Tibial nerve (tissue), 4 donors: ENCODE results near the gene EID3.

ENCODE experiments used
- CTCF ChIP-seq, 5 experiments: fragments of 200-600 bp in 3 of 5; fragments of 450-650 bp in 2 of 5; sonication (generic) in 3 of 5; IDR thresholded peaks; one replicate each; pipeline ENCODE4 v1.5.1; 2016 to 2019; ENCODE audit warnings: antibody characterized with exemption in 5 of 5, mild to moderate bottlenecking in 3 of 5, moderate library complexity in 2 of 5
- EP300 ChIP-seq, 2 donors: sonication (generic); formaldehyde crosslinking; IDR thresholded peaks; one replicate each; pipeline ENCODE4 v1.6.1; 2017; ENCODE audit warnings: antibody characterized with exemption in 2 of 2, mild to moderate bottlenecking in 1 of 2

GRCh38 chr12:104276273-104277131, 27.0 kb upstream of the EID3 start:
- no peak for TF ChIP-seq CTCF (IDR thresholded peaks at IDR 0.05)
- TF ChIP-seq EP300 (IDR thresholded peaks at IDR 0.05): no peak
